GM12892 (cell line): ENCODE data around the gene C10orf71.

Experiments
- DNase-seq: peaks from one replicate; pipeline ENCODE4 v3.0.0; 2011; ENCODE audit not compliant: insufficient read length
- FAIRE-seq: peaks from 2 replicates; lab custom pipeline; 2011; peaks lifted over from hg19 to GRCh38; lab: Jason Lieb, UNC
- POLR2A ChIP-seq: IDR thresholded peaks from 2 replicates; pipeline ENCODE4 v1.6.1; 2011; ENCODE audit warnings: low read depth, low read length, control low read depth
- POLR2AphosphoS5 ChIP-seq: IDR thresholded peaks from 2 replicates; pipeline ENCODE4 v1.6.1; 2011; ENCODE audit warnings: low read depth, low read length, control low read depth
- TAF1 ChIP-seq: IDR thresholded peaks from 2 replicates; pipeline ENCODE4 v1.6.1; 2011; ENCODE audit warnings: low read depth, mild to moderate bottlenecking, control low read depth, low read length, borderline replicate concordance

Gene C10orf71

DNA sequence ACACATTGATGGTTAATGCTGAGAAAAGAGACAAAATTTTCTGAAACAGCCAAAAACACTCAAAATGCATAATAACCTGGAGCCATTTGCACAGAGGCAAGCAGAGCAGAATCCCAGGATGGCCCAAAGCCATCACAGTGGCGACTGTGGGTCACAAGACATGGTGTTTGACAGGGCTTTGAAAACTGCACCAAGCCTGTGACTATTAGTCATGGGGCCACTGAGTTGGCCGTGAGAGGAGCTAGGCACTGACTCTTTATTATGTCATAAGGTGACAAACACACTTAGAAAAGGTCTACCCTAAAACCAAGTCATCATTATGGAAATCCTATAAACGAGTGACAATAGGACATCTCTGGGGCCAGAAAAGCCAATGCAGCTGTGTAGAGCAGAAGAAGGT, 73.0 kb downstream of the C10orf71 start:
- DNase-seq (no peak), FAIRE-seq (no peak)
- TF ChIP-seq TAF1 (no peak), POLR2A (no peak), POLR2AphosphoS5 (no peak)

DNA sequence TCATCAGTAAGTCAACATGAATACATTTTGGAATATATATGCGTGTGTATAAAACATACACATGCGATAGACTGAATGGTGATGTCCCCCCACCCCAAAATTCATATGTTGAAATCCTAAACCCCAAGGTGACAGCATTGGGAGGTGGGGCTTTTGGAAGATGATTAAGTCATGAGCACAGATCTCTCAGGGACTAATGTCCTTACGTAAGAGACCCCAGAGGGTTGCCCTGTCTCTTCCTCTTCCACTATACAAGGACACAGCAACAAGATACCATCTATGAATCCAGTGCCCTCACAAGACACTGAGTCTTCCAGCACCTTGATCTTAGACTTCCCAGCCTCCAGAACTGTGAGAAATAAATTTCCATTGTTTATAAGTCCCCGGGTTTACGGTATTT, 74.4 kb downstream of the C10orf71 start:
- no peak for DNase-seq
- FAIRE-seq = no peak
- TF ChIP-seq POLR2A = no peak
- TF ChIP-seq TAF1 = no peak
- TF ChIP-seq POLR2AphosphoS5 = no peak

DNA sequence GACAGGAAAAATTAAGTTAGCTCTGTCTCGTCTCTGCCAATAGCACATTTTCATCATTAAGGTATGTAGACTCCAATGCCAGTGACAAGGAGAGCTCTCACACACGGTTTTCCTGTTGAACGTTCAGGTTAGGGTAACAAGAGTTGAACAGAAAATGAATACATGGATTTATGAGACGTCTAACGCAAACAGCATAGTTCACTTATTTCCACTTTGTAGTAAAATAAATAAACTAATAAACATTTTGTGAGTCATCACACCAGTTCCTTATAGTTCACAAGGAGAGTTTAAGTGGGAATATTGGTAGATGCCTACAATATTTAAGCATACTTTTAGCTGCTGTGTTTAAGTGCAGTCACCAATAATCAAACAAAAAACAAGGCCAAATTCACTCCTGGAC, 75.8 kb downstream of the C10orf71 start:
- TF ChIP-seq TAF1 (no peak), POLR2A (no peak)
- FAIRE-seq = no peak
- DNase-seq = no peak

DNA sequence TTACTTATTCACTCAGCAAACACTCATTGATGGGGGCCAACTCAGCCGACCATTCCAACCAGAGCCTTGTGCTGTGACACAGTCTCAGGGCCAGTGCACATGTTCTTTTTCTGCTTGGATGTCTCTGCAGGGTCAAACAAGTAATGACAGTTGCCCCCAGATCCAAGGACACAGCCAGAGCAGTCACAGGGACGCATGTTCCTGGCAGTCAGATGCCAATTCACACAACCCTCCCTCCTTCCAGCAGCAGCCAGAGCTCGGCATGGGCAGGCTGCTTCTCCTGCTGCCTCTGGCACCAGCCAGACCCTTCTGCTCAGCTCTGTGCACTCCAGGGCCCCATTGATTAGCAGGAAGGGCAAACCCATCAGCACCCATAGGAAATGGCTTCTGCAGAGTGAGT, 76.6 kb downstream of the C10orf71 start:
- DNase-seq (no peak), FAIRE-seq (no peak)
- TF ChIP-seq POLR2AphosphoS5 = no peak
- no peak for TF ChIP-seq POLR2A
